ENCODE measurements around the gene PRUNE2.

Gene PRUNE2

GRCh38 chr9:76911971-76912370, 6.1 kb upstream of the PRUNE2 start:
- Histone ChIP-seq H3K4me2 (ENCODE audit: low read depth, low read length, poor library complexity, severe bottlenecking) (no peak overlapping the region), H3K36me3 (ENCODE audit: low read length) (no peaks in the 10 kb centered on the region), H3K9me2 (replicated peaks; ENCODE audit: insufficient read depth, low read length) (no peaks in the 10 kb centered on the region), H3K9ac (ENCODE audit: low read length) (no peak overlapping the region), H3K4me3 (ENCODE audit: insufficient read depth, low read length, poor library complexity, severe bottlenecking) (no peak overlapping the region), H3K27me3 (ENCODE audit: low read length) (no peaks in the 10 kb centered on the region), H2AFZ (ENCODE audit: low read depth, low read length, severe bottlenecking) (no peak overlapping the region), H4K20me1 (ENCODE audit: low read depth, low read length) (no peaks in the 10 kb centered on the region), H3F3A (ENCODE audit: insufficient read depth) (no peaks in the 10 kb centered on the region), H3K79me2 (ENCODE audit: insufficient read depth, low read length) (no peaks in the 10 kb centered on the region), H3K9me3 (ENCODE audit: insufficient read depth, low read length) (no peaks in the 10 kb centered on the region), H3K27ac (ENCODE audit: low read depth, low read length) (no peak overlapping the region)
- TF ChIP-seq EZH2phosphoT487 (conservative IDR thresholded peaks at IDR 0.05; ENCODE audit: low read length) (no peak), CTCF (IDR thresholded peaks at IDR 0.05; ENCODE audit: insufficient read depth, low read length, poor library complexity, severe bottlenecking) (no peak)

DNA sequence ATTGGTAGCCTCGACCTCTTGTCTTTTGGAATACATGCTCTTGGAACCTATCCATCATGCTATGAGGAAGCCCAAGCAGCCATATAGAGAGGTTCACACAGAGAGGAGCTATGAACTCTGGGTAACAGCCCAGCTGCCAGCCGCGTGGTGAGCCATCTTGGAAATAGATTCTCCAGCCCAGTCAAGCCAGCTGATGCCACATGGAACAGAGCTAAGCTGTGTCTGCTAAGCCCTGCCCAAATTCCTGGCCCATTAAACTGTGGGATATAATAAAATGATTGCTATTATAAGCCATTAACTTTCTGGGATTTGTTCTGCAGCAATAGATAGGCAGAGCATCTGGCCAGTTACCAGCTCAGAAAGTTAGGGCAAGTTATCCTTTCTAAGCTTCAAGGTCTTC, 4.9 kb upstream of the PRUNE2 start:
- TF ChIP-seq EZH2phosphoT487 (conservative IDR thresholded peaks at IDR 0.05; ENCODE audit: low read length) (no peak), CTCF (IDR thresholded peaks at IDR 0.05; ENCODE audit: insufficient read depth, low read length, poor library complexity, severe bottlenecking) (no peak)
- Histone ChIP-seq H3K27ac (ENCODE audit: low read depth, low read length) (no peak overlapping the region), H3K4me3 (ENCODE audit: insufficient read depth, low read length, poor library complexity, severe bottlenecking) (no peak overlapping the region), H3F3A (ENCODE audit: insufficient read depth) (no peaks in the 10 kb centered on the region), H3K36me3 (ENCODE audit: low read length) (no peaks in the 10 kb centered on the region), H2AFZ (ENCODE audit: low read depth, low read length, severe bottlenecking) (no peak overlapping the region), H3K9ac (ENCODE audit: low read length) (no peak overlapping the region), H3K79me2 (ENCODE audit: insufficient read depth, low read length) (no peaks in the 10 kb centered on the region), H3K9me2 (replicated peaks; ENCODE audit: insufficient read depth, low read length) (no peaks in the 10 kb centered on the region), H3K9me3 (ENCODE audit: insufficient read depth, low read length) (no peaks in the 10 kb centered on the region), H3K27me3 (ENCODE audit: low read length) (no peaks in the 10 kb centered on the region), H4K20me1 (ENCODE audit: low read depth, low read length) (no peaks in the 10 kb centered on the region), H3K4me2 (ENCODE audit: low read depth, low read length, poor library complexity, severe bottlenecking) (no peak overlapping the region)

GRCh38 chr9:76906647-76906975, 697 bp upstream of the PRUNE2 start:
- Histone ChIP-seq H3K27me3 (ENCODE audit: low read length) (no peaks in the 10 kb centered on the region), H4K20me1 (ENCODE audit: low read depth, low read length) (no peaks in the 10 kb centered on the region), H3K9me2 (replicated peaks; ENCODE audit: insufficient read depth, low read length) (no peaks in the 10 kb centered on the region), H3K36me3 (ENCODE audit: low read length) (no peaks in the 10 kb centered on the region), H3K27ac (ENCODE audit: low read depth, low read length) (no peak overlapping the region), H3K9me3 (ENCODE audit: insufficient read depth, low read length) (no peaks in the 10 kb centered on the region), H3K4me3 (ENCODE audit: insufficient read depth, low read length, poor library complexity, severe bottlenecking) (no peak overlapping the region), H3F3A (ENCODE audit: insufficient read depth) (no peaks in the 10 kb centered on the region), H3K9ac (ENCODE audit: low read length) (no peak overlapping the region), H3K79me2 (ENCODE audit: insufficient read depth, low read length) (no peaks in the 10 kb centered on the region), H2AFZ (ENCODE audit: low read depth, low read length, severe bottlenecking) (no peak overlapping the region), H3K4me2 (ENCODE audit: low read depth, low read length, poor library complexity, severe bottlenecking) (no peak overlapping the region)
- no peak for TF ChIP-seq EZH2phosphoT487 (conservative IDR thresholded peaks at IDR 0.05; ENCODE audit: low read length)
- TF ChIP-seq CTCF (IDR thresholded peaks at IDR 0.05; ENCODE audit: insufficient read depth, low read length, poor library complexity, severe bottlenecking) = no peak
